H1 (cell line): ENCODE results near the gene PTMS. TPM values are rescaled to one million over a fixed set of nuclear protein-coding genes. Genes with fewer than 3 reads are reported as not detected.

Experiments
- CTCF ChIA-PET: fragments of 300-600 bp; sonication (Branson Sonifier 250); formaldehyde crosslinking; loops from one replicate; lab custom pipeline; 2021; ENCODE audit not compliant: partially characterized antibody; lab: Charles Lee
- POLR2A ChIA-PET: fragments of 300-600 bp; sonication (Branson Sonifier 250); formaldehyde crosslinking; loops from one replicate; lab custom pipeline; 2021; ENCODE audit warnings: inconsistent platforms; ENCODE audit not compliant: partially characterized antibody; lab: Charles Lee
- DNase-seq, 2 experiments: peaks; one replicate each; pipeline versions ENCODE4 v3.0.0 to v3.0.0-alpha.2; 2010 to 2022; ENCODE audit warnings: low spot score in 2 of 2, low read depth in 1 of 2, mixed read lengths in 1 of 2
- FAIRE-seq: peaks from 2 replicates; lab custom pipeline; 2011; peaks lifted over from hg19 to GRCh38; lab: Jason Lieb, UNC
- H2AFZ ChIP-seq: 2 replicates; pipeline ENCODE4 v1.8.1; 2012; ENCODE audit warnings: low read length, inconsistent platforms
- H2AK5ac ChIP-seq: 2 replicates; pipeline ENCODE4 v1.6.1; 2013; ENCODE audit warnings: low read depth, low read length
- H2BK120ac ChIP-seq: replicated peaks from 2 replicates; pipeline ENCODE3; 2013; ENCODE audit warnings: low read depth, low read length, inconsistent platforms
- H2BK12ac ChIP-seq: 2 replicates; pipeline ENCODE4 v1.6.1; 2013; ENCODE audit warnings: low read depth, low read length
- H2BK15ac ChIP-seq: 2 replicates; pipeline ENCODE4 v1.6.1; 2013; ENCODE audit warnings: low read length
- H2BK20ac ChIP-seq: 2 replicates; pipeline ENCODE4 v1.6.1; 2013; ENCODE audit warnings: low read length
- H2BK5ac ChIP-seq: 2 replicates; pipeline ENCODE4 v1.6.1; 2013; ENCODE audit warnings: low read depth, low read length
- H3K14ac ChIP-seq: 2 replicates; pipeline ENCODE4 v1.6.1; 2013; ENCODE audit warnings: inconsistent platforms; ENCODE audit not compliant: insufficient read length
- H3K18ac ChIP-seq: 2 replicates; pipeline ENCODE4 v1.6.1; 2013; ENCODE audit warnings: low read length; ENCODE audit errors: extremely low read depth
- H3K23ac ChIP-seq: 2 replicates; pipeline ENCODE4 v1.6.1; 2013; ENCODE audit warnings: inconsistent platforms; ENCODE audit not compliant: insufficient read length
- H3K23me2 ChIP-seq: 2 replicates; pipeline ENCODE4 v1.6.1; 2013; ENCODE audit warnings: low read depth, low read length
- H3K27ac ChIP-seq: 2 replicates; pipeline ENCODE4 v1.6.1; 2011; ENCODE audit warnings: low read depth, low read length, inconsistent platforms
- H3K27me3 ChIP-seq, 4 experiments: replicated peaks in 1 of 4; 1 replicate in 1 of 4; 2 replicates in 3 of 4; pipeline versions ENCODE4 v1.6.1 to v1.8.1; 2011 to 2013; ENCODE audit warnings: low read length in 3 of 4, mild to moderate bottlenecking in 3 of 4, inconsistent platforms in 2 of 4, mixed read lengths in 2 of 4, moderate library complexity in 1 of 4; ENCODE audit not compliant: control insufficient read depth in 3 of 4, insufficient read depth in 3 of 4; ENCODE audit errors: extremely low read depth in 1 of 4
- H3K36me3 ChIP-seq, 4 experiments: 2 replicates each; pipeline versions ENCODE4 v1.6.1 to v1.8.1; 2011 to 2013; ENCODE audit warnings: mild to moderate bottlenecking in 4 of 4, low read length in 3 of 4, moderate library complexity in 2 of 4, control low read depth in 1 of 4, inconsistent platforms in 1 of 4; ENCODE audit not compliant: insufficient read depth in 4 of 4, control insufficient read depth in 2 of 4
- H3K4ac ChIP-seq: replicated peaks from 2 replicates; pipeline ENCODE3; 2013; ENCODE audit warnings: low read length, low read depth, mixed read lengths, inconsistent platforms; ENCODE audit not compliant: insufficient read length
- H3K4me1 ChIP-seq, 4 experiments: replicated peaks in 1 of 4; 1 replicate in 1 of 4; 2 replicates in 3 of 4; pipeline versions ENCODE4 v1.6.1 to v1.8.1; 2011 to 2013; ENCODE audit warnings: low read length in 3 of 4, inconsistent platforms in 2 of 4, mixed read lengths in 1 of 4; ENCODE audit not compliant: insufficient read depth in 4 of 4, control insufficient read depth in 3 of 4
- H3K4me2 ChIP-seq, 2 experiments: 2 replicates each; pipeline versions ENCODE4 v1.6.1 to v1.8.1; 2011 to 2013; ENCODE audit warnings: low read depth in 2 of 2, low read length in 2 of 2, control low read depth in 1 of 2, inconsistent platforms in 1 of 2, mild to moderate bottlenecking in 1 of 2; ENCODE audit not compliant: insufficient read depth in 1 of 2
- H3K4me3 ChIP-seq, 4 experiments: fragments of 200-600, 300-600 bp in 1 of 4; sonication (generic), shearing (Covaris generic), sonication (Bioruptor Twin) in 1 of 4; 2 replicates each; pipeline versions ENCODE4 v1.5.1 to v1.8.1; 2011 to 2016; ENCODE audit warnings: low read length in 4 of 4, low read depth in 3 of 4, control low read depth in 2 of 4, inconsistent platforms in 2 of 4, mild to moderate bottlenecking in 2 of 4, mixed read lengths in 1 of 4, moderate library complexity in 1 of 4; ENCODE audit not compliant: insufficient read depth in 2 of 4; ENCODE audit errors: extremely low read depth in 1 of 4
- H3K56ac ChIP-seq: replicated peaks from 2 replicates; pipeline ENCODE3; 2013; ENCODE audit warnings: low read depth, mild to moderate bottlenecking, mixed read lengths, low read length, inconsistent platforms; ENCODE audit not compliant: insufficient read length
- H3K79me1 ChIP-seq: 2 replicates; pipeline ENCODE4 v1.6.1; 2013; ENCODE audit warnings: low read depth, low read length, control low read depth
- H3K79me2 ChIP-seq, 2 experiments: 2 replicates each; pipeline versions ENCODE4 v1.6.1 to v1.8.1; 2012 to 2013; ENCODE audit warnings: low read length in 2 of 2, mild to moderate bottlenecking in 2 of 2, inconsistent platforms in 1 of 2; ENCODE audit not compliant: insufficient read depth in 2 of 2, control insufficient read depth in 1 of 2
- H3K9ac ChIP-seq, 4 experiments: replicated peaks in 1 of 4; 1 replicate in 1 of 4; 2 replicates in 3 of 4; pipeline versions ENCODE4 v1.6.1 to v1.8.1; 2011 to 2013; ENCODE audit warnings: low read depth in 3 of 4, low read length in 3 of 4, control low read depth in 2 of 4, mild to moderate bottlenecking in 2 of 4, moderate library complexity in 2 of 4, inconsistent platforms in 1 of 4; ENCODE audit errors: extremely low read depth in 1 of 4
- H3K9me3 ChIP-seq, 2 experiments: 2 replicates each; pipeline versions ENCODE4 v1.6.1 to v1.8.1; 2012 to 2013; ENCODE audit warnings: mild to moderate bottlenecking in 2 of 2, moderate library complexity in 2 of 2, control low read depth in 1 of 2, inconsistent platforms in 1 of 2, low read depth in 1 of 2, low read length in 1 of 2, mixed read lengths in 1 of 2; ENCODE audit not compliant: insufficient read depth in 2 of 2
- H4K20me1 ChIP-seq, 2 experiments: replicated peaks in 1 of 2; 2 replicates each; pipeline versions ENCODE3 to v1.8.1; 2011 to 2013; ENCODE audit warnings: inconsistent platforms in 2 of 2, low read length in 2 of 2, mild to moderate bottlenecking in 1 of 2; ENCODE audit not compliant: insufficient read depth in 2 of 2, control insufficient read depth in 1 of 2
- H4K5ac ChIP-seq: 2 replicates; pipeline ENCODE4 v1.6.1; 2013; ENCODE audit warnings: low read length, low read depth, mixed read lengths, inconsistent platforms; ENCODE audit not compliant: insufficient read length
- H4K8ac ChIP-seq: 2 replicates; pipeline ENCODE4 v1.8.0; 2013; ENCODE audit warnings: mild to moderate bottlenecking, moderate library complexity, low read length, inconsistent platforms; ENCODE audit not compliant: insufficient read depth; ENCODE audit errors: extremely low read depth
- H4K91ac ChIP-seq: replicated peaks from 2 replicates; pipeline ENCODE3; 2013; ENCODE audit warnings: low read length, mixed read lengths, inconsistent platforms; ENCODE audit not compliant: insufficient read length
- ATF2 ChIP-seq: IDR thresholded peaks from 2 replicates; pipeline ENCODE4 v1.6.1; 2012; ENCODE audit warnings: low read length, inconsistent platforms
- BCL11A ChIP-seq, 2 experiments: IDR thresholded peaks; one replicate each; pipeline ENCODE4 v1.6.1; 2011; ENCODE audit warnings: low read depth in 2 of 2, low read length in 2 of 2, mild to moderate bottlenecking in 2 of 2
- FOSL1 ChIP-seq: IDR thresholded peaks from 2 replicates; pipeline ENCODE4 v1.6.1; 2011; ENCODE audit warnings: mild to moderate bottlenecking, low read depth, low read length, moderate library complexity; ENCODE audit not compliant: insufficient read depth
- GTF2F1 ChIP-seq: IDR thresholded peaks from 2 replicates; pipeline ENCODE4 v1.6.1; 2012; ENCODE audit warnings: low read depth, low read length, improper control_type of control experiment, borderline replicate concordance
- SIRT6 ChIP-seq: IDR thresholded peaks from one replicate; pipeline ENCODE4 v1.7.1; 2012; ENCODE audit warnings: low read length, inconsistent platforms
- SP1 ChIP-seq: IDR thresholded peaks from 2 replicates; pipeline ENCODE4 v1.6.1; 2011; ENCODE audit warnings: low read depth, low read length
- WGBS, 2 experiments: shearing (Covaris generic) in 1 of 2; methylation state at CpG; one replicate each; pipeline versions ENCODE4 v1.1.6 to v1.1.7; 2013 to 2015; ENCODE audit warnings: low lambda C conversion rate in 2 of 2, mixed read lengths in 2 of 2, inconsistent platforms in 1 of 2, low coverage in 1 of 2, missing lambda C conversion rate in 1 of 2; ENCODE audit not compliant: insufficient replicate concordance in 2 of 2, insufficient coverage in 1 of 2, insufficient read length in 1 of 2; ENCODE audit errors: extremely low coverage in 1 of 2, missing lambda C conversion rate in 1 of 2; 5-methylcytosine and 5-hydroxymethylcytosine counted together
- polyA plus RNA-seq, 7 experiments: library from polyadenylated mRNA; depleted of rRNA in 3 of 7; stranded (reverse) in 5 of 7; unstranded in 2 of 7; fragments of >200 nt in 5 of 7; fragments of 200-250 nt in 2 of 7; gene quantifications; 1 replicate in 5 of 7; 2 replicates in 1 of 7; 4 replicates in 1 of 7; pipeline versions ENCODE4 v1.2.1 to v1.2.3, GENCODE V29; 2011 to 2013; ENCODE audit warnings: missing spikeins in 2 of 7, mixed read lengths in 2 of 7
- total RNA-seq: library from RNA; stranded (reverse); fragmentation: NEBNext Ultra II Directional; extraction: Animal tissue kit (Norgen Biotek cat#: 25700); gene quantifications from 2 replicates; pipeline ENCODE4 v1.2.1, GENCODE V29; 2021

Gene PTMS
- total and polyA plus RNA-seq, 2 of the 8 experiments (the other 6 are each of a cell fraction or from before 2014, with no cell fraction given) = 444 to 553 TPM

- Histone ChIP-seq H4K91ac (no peak overlapping the region), H4K8ac (no peak overlapping the region), H3K4me2 (no peak overlapping the region), H2AK5ac (no peak overlapping the region), H3K23ac (no peak overlapping the region), H3K4ac (no peak overlapping the region), H3K23me2 (peaks cover 6% of the 10 kb centered on the region), H3K79me1 (peaks cover 2% of the 10 kb centered on the region; the same call in 1 of the 2 replicates), H3K79me2 (peaks cover 0 to 3% of the 10 kb centered on the region in 2 experiments; a peak in 1 of 4 replicates), H4K5ac (no peak overlapping the region), H2BK12ac (no peak overlapping the region), H2BK20ac (no peak overlapping the region), H4K20me1 (no peaks in the 10 kb centered on the region), H2AFZ (no peak overlapping the region), H2BK15ac (no peak overlapping the region), H3K27me3 (no peaks in the 10 kb centered on the region), H3K27ac (no peak overlapping the region), H3K18ac (no peak overlapping the region), H3K4me1 (peaks cover 0 to 2% (median under 1%) of the 10 kb centered on the region in 4 experiments; a peak in 3 of 7 replicates), H3K9me3 (no peaks in the 10 kb centered on the region), H3K9ac (no peak overlapping the region), H3K36me3 (peaks cover 0 to 34% (median 25%) of the 10 kb centered on the region in 4 experiments; a peak in 7 of 8 replicates), H3K4me3 (no peak overlapping the region), H2BK5ac (no peak overlapping the region), H3K56ac (no peak overlapping the region), H2BK120ac (no peak overlapping the region), H3K14ac (no peak overlapping the region)
- ChIA-PET POLR2A (interaction anchor here (0.6 to 2.8 kb wide), 2 partner anchors 40 to 391 kb away, joined by 3 to 7 read pairs; partner anchors contain the start of gene ZNF384), CTCF (interaction anchor here (1.1 kb wide), 1 partner anchor 115 kb away, joined by 4 read pairs; no protein-coding TSS in a partner anchor)
- FAIRE-seq (no peak), DNase-seq (no peak)
- WGBS, 2 experiments = 98% methylated on average over 17 of the region's 18 CpGs; no CpG with 5 or more reads in 1 of the 2 experiments
- TF ChIP-seq SP1 (no peak), BCL11A (IDR thresholded peaks at IDR 0.05; ENCODE audit: low read depth in 2 of 2, low read length in 2 of 2) (no peak), ATF2 (no peak), SIRT6 (no peak), FOSL1 (no peak), GTF2F1 (no peak)
Observed at GRCh38 chr12:6729186-6729585, 37.0 kb upstream of the PTMS start.
